ENCODE results near the gene FBXO17. TPM values are rescaled to one million over a fixed set of nuclear protein-coding genes. Genes with fewer than 3 reads are reported as not detected.
"Not testable (repeated sequence)": the region's sequence is repeated elsewhere in the genome, so short reads cannot be mapped to it uniquely, and the experiment has no call there.

Gene FBXO17
- total and polyA plus RNA-seq, 2 donors (not counting 3 experiments of a cell fraction or from before 2014, with no cell fraction given), result 21.8 to 23.8 TPM

DNA sequence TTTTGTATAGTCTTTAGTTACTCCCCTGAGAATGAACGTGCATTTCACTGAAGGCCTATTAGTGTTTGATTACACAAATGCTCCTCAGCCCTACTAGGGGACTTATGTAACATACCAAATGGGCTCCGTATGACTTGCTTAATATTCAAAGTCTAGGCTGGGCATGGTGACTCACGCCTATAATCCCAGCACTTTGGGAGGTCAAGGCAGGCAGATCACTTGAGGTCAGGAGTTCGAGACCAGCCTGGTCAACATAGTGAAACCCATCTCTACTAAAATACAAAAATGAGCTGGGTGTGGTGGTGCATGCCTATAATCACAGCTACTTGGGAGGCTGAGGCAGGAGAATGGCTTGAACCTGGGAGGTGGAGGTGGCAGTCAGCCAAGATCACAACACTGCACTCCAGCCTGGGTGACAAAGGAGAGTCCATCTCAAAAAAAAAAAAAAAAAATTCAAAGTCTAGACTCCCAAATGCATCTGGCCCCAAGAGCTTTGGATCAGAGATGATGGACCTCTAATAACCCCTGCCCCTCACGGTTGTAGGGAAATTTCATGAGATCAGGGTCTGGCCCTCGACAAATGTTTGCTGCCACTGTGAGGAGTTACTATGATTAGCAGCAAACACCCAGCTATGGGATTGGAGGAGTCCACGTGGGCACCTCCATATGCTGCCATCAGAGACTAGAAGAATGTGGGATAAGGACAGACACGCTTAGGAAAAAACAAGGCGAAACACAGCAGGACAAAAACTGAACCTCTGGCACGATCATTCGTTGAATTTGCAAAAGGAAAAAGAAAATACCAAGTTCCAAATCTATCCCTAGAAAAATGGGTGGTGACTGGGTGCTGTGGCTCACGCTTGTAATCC lies 4.6 kb downstream of the FBXO17 start:
- Histone ChIP-seq H4K20me1 (replicated peaks; ENCODE audit: control insufficient read depth, extremely low read depth, insufficient read depth, low read length) (no peaks in the 10 kb centered on the region), H3K27ac (ENCODE audit: insufficient read depth, low read depth, low read length) (no peak overlapping the region), H3K79me2 (ENCODE audit: control insufficient read depth, insufficient read depth, low read length) (peaks cover 13% of the 10 kb centered on the region), H3K4me1 (ENCODE audit: control insufficient read depth, extremely low read depth, insufficient read depth, low read length) (peaks cover 8% of the 10 kb centered on the region), H3K9ac (replicated peaks; ENCODE audit: extremely low read depth, insufficient read depth, low read length) (no peak overlapping the region), H3K4me3 (replicated peaks in 1 of 3; ENCODE audit: insufficient read depth in 1 of 3, low read depth in 1 of 3, low read length in 3 of 3) (no peak overlapping the region), H3K27me3 (ENCODE audit: control insufficient read depth in 2 of 2, insufficient read depth in 2 of 2, low read length in 2 of 2) (no peaks in the 10 kb centered on the region), H2AFZ (ENCODE audit: low read depth, low read length) (no peak overlapping the region), H3K4me2 (ENCODE audit: insufficient read depth, low read length) (no peak overlapping the region), H3K9me3 (replicated peaks; ENCODE audit: control insufficient read depth, insufficient read depth, low read length) (no peaks in the 10 kb centered on the region), H3K9me1 (replicated peaks; ENCODE audit: control insufficient read depth, extremely low read depth, insufficient read depth, low read length) (no peaks in the 10 kb centered on the region), H3K36me3 (ENCODE audit: control insufficient read depth in 2 of 2, extremely low read depth in 1 of 2, insufficient read depth in 2 of 2, low read length in 2 of 2) (peaks cover 0 to 2% of the 10 kb centered on the region in 2 experiments)
- DNase-seq (ENCODE audit: low read depth, low spot score), result no peak
- CTCF ChIA-PET, result interaction anchor here (0.6 to 1.7 kb wide), 3 partner anchors 9 to 81 kb away, joined by 3 to 7 read pairs (median 3); no protein-coding TSS in a partner anchor
- dilution Hi-C loops (cut with MboI; ENCODE audit: extremely low pct_ligation_motif_present, low sequenced_read_pairs) (no loop called here), intact Hi-C loops (cut with micrococcal nuclease) (loop anchor here (2.0 kb wide), 1 partner anchor 58 kb away; no protein-coding TSS in a partner anchor)
- FAIRE-seq, result no peak
- BruUV-seq (replicated peaks), result no TSS peak
- TF ChIP-seq GATA2 (IDR thresholded peaks at IDR 0.05; ENCODE audit: insufficient read depth, insufficient read length, low read depth, low read length) (no peak), FOS (IDR thresholded peaks at IDR 0.05; ENCODE audit: borderline replicate concordance, insufficient read depth, low read length) (no peak), POLR2AphosphoS5 (IDR thresholded peaks at IDR 0.05; ENCODE audit: insufficient read depth, low read depth, low read length) (no peak), MYC (IDR thresholded peaks at IDR 0.05; ENCODE audit: low read depth, low read length) (no peak), EZH2 (IDR thresholded peaks at IDR 0.05; ENCODE audit: borderline replicate concordance, low read depth, low read length, severe bottlenecking) (no peak), JUN (IDR thresholded peaks at IDR 0.05; ENCODE audit: borderline replicate concordance, insufficient read depth, insufficient read length, low read depth) (no peak), POLR2A (IDR thresholded peaks at IDR 0.05; ENCODE audit: low read depth, low read length) (no peak)
- TF ChIP-seq, protein P1, sequence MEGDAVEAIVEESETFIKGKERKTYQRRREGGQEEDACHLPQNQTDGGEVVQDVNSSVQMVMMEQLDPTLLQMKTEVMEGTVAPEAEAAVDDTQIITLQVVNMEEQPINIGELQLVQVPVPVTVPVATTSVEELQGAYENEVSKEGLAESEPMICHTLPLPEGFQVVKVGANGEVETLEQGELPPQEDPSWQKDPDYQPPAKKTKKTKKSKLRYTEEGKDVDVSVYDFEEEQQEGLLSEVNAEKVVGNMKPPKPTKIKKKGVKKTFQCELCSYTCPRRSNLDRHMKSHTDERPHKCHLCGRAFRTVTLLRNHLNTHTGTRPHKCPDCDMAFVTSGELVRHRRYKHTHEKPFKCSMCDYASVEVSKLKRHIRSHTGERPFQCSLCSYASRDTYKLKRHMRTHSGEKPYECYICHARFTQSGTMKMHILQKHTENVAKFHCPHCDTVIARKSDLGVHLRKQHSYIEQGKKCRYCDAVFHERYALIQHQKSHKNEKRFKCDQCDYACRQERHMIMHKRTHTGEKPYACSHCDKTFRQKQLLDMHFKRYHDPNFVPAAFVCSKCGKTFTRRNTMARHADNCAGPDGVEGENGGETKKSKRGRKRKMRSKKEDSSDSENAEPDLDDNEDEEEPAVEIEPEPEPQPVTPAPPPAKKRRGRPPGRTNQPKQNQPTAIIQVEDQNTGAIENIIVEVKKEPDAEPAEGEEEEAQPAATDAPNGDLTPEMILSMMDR (IDR thresholded peaks at IDR 0.05; ENCODE audit: extremely low read depth in 1 of 2, insufficient read depth in 1 of 2, low read depth in 1 of 2, low read length in 2 of 2), result no peak
- TF ChIP-seq, protein P2, sequence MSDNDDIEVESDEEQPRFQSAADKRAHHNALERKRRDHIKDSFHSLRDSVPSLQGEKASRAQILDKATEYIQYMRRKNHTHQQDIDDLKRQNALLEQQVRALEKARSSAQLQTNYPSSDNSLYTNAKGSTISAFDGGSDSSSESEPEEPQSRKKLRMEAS (IDR thresholded peaks at IDR 0.05; ENCODE audit: insufficient read depth, insufficient read length), result no peak
- POLR2A ChIA-PET, result interaction anchor here (0.6 kb wide), 1 partner anchor 171 kb away, joined by 3 read pairs; no protein-coding TSS in a partner anchor

DNA sequence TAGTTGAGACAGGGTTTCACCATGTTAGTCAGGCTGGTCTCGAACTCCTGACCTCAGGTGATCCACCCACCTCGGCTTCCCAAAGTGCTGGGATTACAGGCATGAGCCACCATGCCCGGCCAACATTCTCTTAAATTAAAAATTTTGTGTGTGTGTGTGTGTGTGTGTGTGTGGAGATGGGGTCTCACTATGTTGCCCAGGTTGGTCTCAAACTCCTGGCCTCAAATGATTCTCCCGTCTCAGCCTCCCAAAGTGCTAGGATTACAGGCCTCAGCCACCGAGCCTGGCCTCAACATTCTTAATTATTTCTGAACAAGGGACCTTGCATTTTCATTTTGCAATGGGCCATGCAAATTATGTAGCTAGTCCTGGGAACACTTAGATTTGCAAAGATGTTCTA lies 9.4 kb downstream of the FBXO17 start:
- POLR2A ChIA-PET; H2AFZ ChIP-seq (ENCODE audit: low read depth, low read length); H3K4me3 ChIP-seq (replicated peaks in 1 of 3; ENCODE audit: insufficient read depth in 1 of 3, low read depth in 1 of 3, low read length in 3 of 3); H4K20me1 ChIP-seq (replicated peaks; ENCODE audit: control insufficient read depth, extremely low read depth, insufficient read depth, low read length); H3K79me2 ChIP-seq (ENCODE audit: control insufficient read depth, insufficient read depth, low read length); H3K4me2 ChIP-seq (ENCODE audit: insufficient read depth, low read length); intact Hi-C loops (cut with micrococcal nuclease); dilution Hi-C loops (cut with MboI; ENCODE audit: extremely low pct_ligation_motif_present, low sequenced_read_pairs); H3K27ac ChIP-seq (ENCODE audit: insufficient read depth, low read depth, low read length); H3K36me3 ChIP-seq (ENCODE audit: control insufficient read depth in 2 of 2, extremely low read depth in 1 of 2, insufficient read depth in 2 of 2, low read length in 2 of 2); H3K9ac ChIP-seq (replicated peaks; ENCODE audit: extremely low read depth, insufficient read depth, low read length); H3K9me3 ChIP-seq (replicated peaks; ENCODE audit: control insufficient read depth, insufficient read depth, low read length); FAIRE-seq; H3K9me1 ChIP-seq (replicated peaks; ENCODE audit: control insufficient read depth, extremely low read depth, insufficient read depth, low read length); H3K4me1 ChIP-seq (ENCODE audit: control insufficient read depth, extremely low read depth, insufficient read depth, low read length); BruUV-seq (replicated peaks); H3K27me3 ChIP-seq (ENCODE audit: control insufficient read depth in 2 of 2, insufficient read depth in 2 of 2, low read length in 2 of 2); DNase-seq (ENCODE audit: low read depth, low spot score): not testable (repeated sequence)
- CTCF ChIA-PET, result interaction anchor here (0.8 to 1.1 kb wide), 2 partner anchors 10 to 85 kb away, joined by 3 to 4 read pairs; no protein-coding TSS in a partner anchor

All from endothelial cell of umbilical vein (primary cell).